GM19455 (cell line): ENCODE measurements around the gene ZPLD1.

Experiments
- ATAC-seq: cut with Tn5 transposase; IDR thresholded peaks from one replicate; pipeline ENCODE4 v1.9.1; 2021; ENCODE audit not compliant: unreplicated experiment

ZPLD1 gene

GRCh38 chr3:102521246-102521645, 86.4 kb downstream of the ZPLD1 start:
- ATAC-seq: no peak

- ATAC-seq: no peak
These were observed 90.8 kb downstream of the ZPLD1 start for GRCh38 chr3:102525624-102526023.

- no peak for ATAC-seq
These were observed 92.0 kb downstream of the ZPLD1 start for GRCh38 chr3:102526865-102527264.

GRCh38 chr3:102528727-102529126, 93.9 kb downstream of the ZPLD1 start:
- no peak for ATAC-seq
